GM12878 (cell line): Measurements from ENCODE around the gene SERPINE2. TPM values are rescaled to one million over a fixed set of nuclear protein-coding genes. Genes with fewer than 3 reads are reported as not detected.

Experiments used
- ATAC-seq: fragments of 200-7000 bp; cut with Tn5 transposase; 3 replicates; pipeline ENCODE4 v1.9.1; 2020; ENCODE audit warnings: mild to moderate bottlenecking, moderate library complexity
- BruUV-seq: library from RNA; stranded (reverse); fragments of 400-500 nt; replicated peaks from 2 replicates; lab custom pipeline; 2021; lab: Mats Ljungman, UMichigan
- CTCF ChIA-PET: fragments of 300-600 bp; sonication (Branson Sonifier 250); formaldehyde crosslinking; extraction: SDS; loops from one replicate; lab custom pipeline; 2021; ENCODE audit warnings: inconsistent platforms; lab: Yijun Ruan, JAX
- POLR2A ChIA-PET: fragments of 350-600 bp; formaldehyde crosslinking; extraction: SDS; loops from one replicate; lab custom pipeline; 2021; ENCODE audit warnings: inconsistent platforms; lab: Charles Lee
- RAD21 ChIA-PET: fragments of 300-600 bp; sonication (Branson Sonifier 250); formaldehyde crosslinking; loops from one replicate; lab custom pipeline; 2023; ENCODE audit warnings: antibody characterized with exemption; ENCODE audit not compliant: unreplicated experiment; lab: Charles Lee
- SMC1A ChIA-PET: fragments of 300-600 bp; sonication (Branson Sonifier 250); formaldehyde crosslinking; loops from one replicate; lab custom pipeline; 2023; ENCODE audit not compliant: unreplicated experiment, uncharacterized antibody; lab: Charles Lee
- DNase-seq: peaks from one replicate; pipeline ENCODE4 v3.0.0-alpha.2; 2011; ENCODE audit warnings: low read depth, low spot score
- FAIRE-seq: peaks from 3 replicates; lab custom pipeline; 2011; peaks lifted over from hg19 to GRCh38; lab: Jason Lieb, UNC
- H2AFZ ChIP-seq: 2 replicates; pipeline ENCODE4 v1.6.0; 2011; ENCODE audit warnings: low read depth, low read length, control low read depth; ENCODE audit not compliant: control insufficient read depth
- H3K27ac ChIP-seq: 2 replicates; pipeline ENCODE4 v1.5.1; 2011; ENCODE audit warnings: control low read depth; ENCODE audit not compliant: control insufficient read depth, insufficient read depth
- H3K27me3 ChIP-seq, 2 experiments: replicated peaks in 1 of 2; 2 replicates each; pipeline versions ENCODE4 v1.6.0 to v1.6.1; 2011; ENCODE audit warnings: low read length in 1 of 2; ENCODE audit not compliant: control insufficient read depth in 2 of 2, insufficient read depth in 2 of 2
- H3K36me3 ChIP-seq, 2 experiments: 2 replicates each; pipeline ENCODE4 v1.5.1; 2011; ENCODE audit warnings: low read length in 1 of 2; ENCODE audit not compliant: control insufficient read depth in 2 of 2, insufficient read depth in 2 of 2
- H3K4me1 ChIP-seq: 2 replicates; pipeline ENCODE4 v1.6.1; 2011; ENCODE audit warnings: mild to moderate bottlenecking, low read length, moderate library complexity, mixed read lengths; ENCODE audit not compliant: control insufficient read depth, insufficient read depth
- H3K4me2 ChIP-seq: 2 replicates; pipeline ENCODE4 v1.6.0; 2011; ENCODE audit warnings: control low read depth; ENCODE audit not compliant: control insufficient read depth, insufficient read depth
- H3K4me3 ChIP-seq: fragments of 200-600 bp; sonication (generic); 2 replicates; pipeline ENCODE4 v1.5.1; 2016
- H3K79me2 ChIP-seq: 2 replicates; pipeline ENCODE4 v1.6.0; 2011; ENCODE audit warnings: low read length; ENCODE audit not compliant: control insufficient read depth, insufficient read depth
- H3K9ac ChIP-seq: 2 replicates; pipeline ENCODE4 v1.8.0; 2011; ENCODE audit warnings: low read length, control low read depth, mixed read lengths; ENCODE audit not compliant: control insufficient read depth, insufficient read depth
- H3K9me3 ChIP-seq: replicated peaks from 3 replicates; pipeline ENCODE4 v1.5.1; 2011; ENCODE audit warnings: mild to moderate bottlenecking, low read length; ENCODE audit not compliant: control insufficient read depth, insufficient read depth
- H4K20me1 ChIP-seq: 2 replicates; pipeline ENCODE4 v1.6.0; 2011; ENCODE audit not compliant: control insufficient read depth, insufficient read depth
- CBFB ChIP-seq: IDR thresholded peaks from 2 replicates; pipeline ENCODE4 v1.6.1; 2016; ENCODE audit warnings: antibody characterized with exemption, low read depth
- CEBPB ChIP-seq, 2 experiments: fragments of 150-350 bp in 1 of 2; IDR thresholded peaks; 2 replicates each; pipeline ENCODE4 v1.6.1; 2012 to 2014; ENCODE audit warnings: low read depth in 2 of 2, low read length in 2 of 2, borderline replicate concordance in 1 of 2, inconsistent platforms in 1 of 2
- EED ChIP-seq: sonication (generic); IDR thresholded peaks from 2 replicates; pipeline ENCODE4 v1.6.1; 2016; ENCODE audit warnings: antibody characterized with exemption, low read depth
- IKZF2 ChIP-seq, 2 experiments: fragments of 450-650 bp; IDR thresholded peaks; 2 replicates each; pipeline ENCODE4 v1.6.1; 2017; ENCODE audit warnings: mild to moderate bottlenecking in 2 of 2, moderate library complexity in 2 of 2
- NKRF ChIP-seq: fragments of 450-650 bp; conservative IDR thresholded peaks from 2 replicates; pipeline ENCODE4 v1.6.1; 2017; ENCODE audit warnings: mild to moderate bottlenecking, moderate library complexity
- RFX5 ChIP-seq: IDR thresholded peaks from 2 replicates; pipeline ENCODE4 v1.6.1; 2011; ENCODE audit warnings: low read depth, low read length, improper control_type of control experiment
- SREBF2 ChIP-seq: IDR thresholded peaks from 2 replicates; pipeline ENCODE4 v1.6.1; 2012; ENCODE audit warnings: mild to moderate bottlenecking, low read length
- TCF3 ChIP-seq: IDR thresholded peaks from 2 replicates; pipeline ENCODE4 v1.6.1; 2012; ENCODE audit warnings: low read depth, mild to moderate bottlenecking, low read length, borderline replicate concordance; ENCODE audit not compliant: insufficient read depth
- USF2 ChIP-seq: IDR thresholded peaks from 2 replicates; pipeline ENCODE4 v1.6.1; 2011; ENCODE audit warnings: low read depth, low read length, improper control_type of control experiment, borderline replicate concordance
- ZNF207 ChIP-seq: fragments of 450-650 bp; IDR thresholded peaks from 2 replicates; pipeline ENCODE4 v1.6.1; 2014; ENCODE audit warnings: antibody characterized with exemption, mild to moderate bottlenecking, borderline replicate concordance
- ZNF622 ChIP-seq: fragments of 450-650 bp; IDR thresholded peaks from 2 replicates; pipeline ENCODE4 v1.6.1; 2017; ENCODE audit warnings: mild to moderate bottlenecking, inconsistent platforms
- WGBS: methylation state at CpG from one replicate; pipeline ENCODE4 v1.1.6; 2016; ENCODE audit warnings: low lambda C conversion rate; ENCODE audit not compliant: insufficient replicate concordance, insufficient coverage; ENCODE audit errors: missing lambda C conversion rate; 5-methylcytosine and 5-hydroxymethylcytosine counted together
- in situ Hi-C: fragments of 300-500 bp; cut with MboI; formaldehyde crosslinking; loops from 9 replicates; pipeline ENCODE4 v1.14.3; 2018; ENCODE audit warnings: mixed read lengths
- intact Hi-C: fragments of 100-400 bp; cut with micrococcal nuclease; formaldehyde crosslinking; loops from one replicate; pipeline ENCODE4 v1.14.2; 2022; ENCODE audit not compliant: unreplicated experiment
- polyA plus RNA-seq, 11 experiments: library from polyadenylated mRNA; depleted of rRNA in 4 of 11; unstranded in 6 of 11; stranded (reverse) in 5 of 11; fragments of >200 nt; fragmentation: Nextera tagmentation in 4 of 11; fragmentation: Illumina TruSeq in 1 of 11; extraction: Ambion mirVana in 4 of 11; extraction: Trizol in 1 of 11; gene quantifications; 1 replicate in 1 of 11; 2 replicates in 10 of 11; pipeline versions ENCODE4 v1.2.1 to v1.2.3, GENCODE V29; 2011 to 2016; ENCODE audit warnings: inconsistent platforms in 2 of 11, missing spikeins in 2 of 11, low read depth in 1 of 11
- total RNA-seq, 4 experiments: library from RNA; depleted of rRNA in 3 of 4; stranded (reverse); fragments of >200 nt in 3 of 4; fragmentation: Illumina TruSeq in 1 of 4; extraction: Trizol in 1 of 4; gene quantifications; 2 replicates each; pipeline versions ENCODE4 v1.2.1 to v1.2.3, GENCODE V29; 2013 to 2021
- TF ChIP-seq, protein P1 (sequence below): IDR thresholded peaks from 2 replicates; pipeline ENCODE4 v1.6.1; 2012; ENCODE audit warnings: low read length, inconsistent platforms
- TF ChIP-seq, protein P2 (sequence below): fragments of 450-650 bp; IDR thresholded peaks from 2 replicates; pipeline ENCODE4 v1.6.1; 2016; ENCODE audit warnings: mild to moderate bottlenecking
- TF ChIP-seq, protein P3 (sequence below): fragments of 450-650 bp; IDR thresholded peaks from 2 replicates; pipeline ENCODE4 v1.6.1; 2018; ENCODE audit warnings: mild to moderate bottlenecking, low read depth, moderate library complexity; ENCODE audit not compliant: partially characterized antibody

The SERPINE2 gene
- total and polyA plus RNA-seq, 10 of the 15 experiments (the other 5 are each of a cell fraction or from before 2014, with no cell fraction given): 0.18 to 1.7 (median 0.39) TPM

DNA sequence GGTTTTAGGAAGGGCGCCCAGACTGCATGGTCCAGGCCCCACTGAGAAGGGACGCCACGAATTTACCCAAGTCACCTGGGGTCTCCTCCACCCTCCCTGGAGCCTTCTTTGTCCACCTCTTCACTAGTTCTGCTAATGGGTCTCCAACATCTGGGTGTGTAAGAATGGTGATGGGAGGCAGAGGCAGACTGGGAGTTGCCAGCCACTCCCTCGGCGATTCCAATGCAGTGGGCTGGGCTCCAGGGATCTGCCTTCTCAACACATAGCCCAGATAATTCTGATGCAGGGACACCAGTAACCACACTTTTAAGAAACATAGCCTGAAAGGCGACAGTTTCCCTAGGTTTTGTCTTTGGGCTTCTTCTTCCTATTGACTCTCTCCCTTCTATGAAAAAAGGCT, 42.7 kb downstream of the SERPINE2 start:
- ChIA-PET RAD21 (interaction anchor here (5.0 kb wide), 1 partner anchor 288 kb away, joined by 93 read pairs; no protein-coding TSS in a partner anchor), POLR2A (no interaction called here), SMC1A (no interaction called here), CTCF (interaction anchor here (1.0 to 11.1 kb wide), 3 partner anchors 24 to 346 kb away, joined by 3 to 188 read pairs (median 149); no protein-coding TSS in a partner anchor)
- Histone ChIP-seq H3K36me3 (no peaks in the 10 kb centered on the region), H3K4me3 (no peak overlapping the region), H3K27ac (no peak overlapping the region), H4K20me1 (no peaks in the 10 kb centered on the region), H2AFZ (no peak overlapping the region), H3K9ac (no peak overlapping the region), H3K4me2 (no peak overlapping the region), H3K27me3 (peaks cover 0 to 4% of the 10 kb centered on the region in 2 experiments; a peak in 2 of 4 replicates), H3K79me2 (no peaks in the 10 kb centered on the region), H3K9me3 (no peaks in the 10 kb centered on the region), H3K4me1 (no peaks in the 10 kb centered on the region)
- intact Hi-C loops (no loop called here), in situ Hi-C loops (loop anchor here (25.0 kb wide), 1 partner anchor 641 kb away; no protein-coding TSS in a partner anchor)
- DNase-seq (no peak), FAIRE-seq (no peak), ATAC-seq (no peak)
- WGBS: 44% methylated on average over 6 of the region's 6 CpGs
- no TSS peak for BruUV-seq
- TF ChIP-seq, protein P1, sequence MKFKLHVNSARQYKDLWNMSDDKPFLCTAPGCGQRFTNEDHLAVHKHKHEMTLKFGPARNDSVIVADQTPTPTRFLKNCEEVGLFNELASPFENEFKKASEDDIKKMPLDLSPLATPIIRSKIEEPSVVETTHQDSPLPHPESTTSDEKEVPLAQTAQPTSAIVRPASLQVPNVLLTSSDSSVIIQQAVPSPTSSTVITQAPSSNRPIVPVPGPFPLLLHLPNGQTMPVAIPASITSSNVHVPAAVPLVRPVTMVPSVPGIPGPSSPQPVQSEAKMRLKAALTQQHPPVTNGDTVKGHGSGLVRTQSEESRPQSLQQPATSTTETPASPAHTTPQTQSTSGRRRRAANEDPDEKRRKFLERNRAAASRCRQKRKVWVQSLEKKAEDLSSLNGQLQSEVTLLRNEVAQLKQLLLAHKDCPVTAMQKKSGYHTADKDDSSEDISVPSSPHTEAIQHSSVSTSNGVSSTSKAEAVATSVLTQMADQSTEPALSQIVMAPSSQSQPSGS: no peak
- TF ChIP-seq IKZF2 (IDR thresholded peaks at IDR 0.05): no peak
- TF ChIP-seq EED: no peak
- no peak for TF ChIP-seq TCF3
- no peak for TF ChIP-seq NKRF
- TF ChIP-seq, protein P2, sequence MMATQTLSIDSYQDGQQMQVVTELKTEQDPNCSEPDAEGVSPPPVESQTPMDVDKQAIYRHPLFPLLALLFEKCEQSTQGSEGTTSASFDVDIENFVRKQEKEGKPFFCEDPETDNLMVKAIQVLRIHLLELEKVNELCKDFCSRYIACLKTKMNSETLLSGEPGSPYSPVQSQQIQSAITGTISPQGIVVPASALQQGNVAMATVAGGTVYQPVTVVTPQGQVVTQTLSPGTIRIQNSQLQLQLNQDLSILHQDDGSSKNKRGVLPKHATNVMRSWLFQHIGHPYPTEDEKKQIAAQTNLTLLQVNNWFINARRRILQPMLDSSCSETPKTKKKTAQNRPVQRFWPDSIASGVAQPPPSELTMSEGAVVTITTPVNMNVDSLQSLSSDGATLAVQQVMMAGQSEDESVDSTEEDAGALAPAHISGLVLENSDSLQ: no peak
- no peak for TF ChIP-seq CEBPB (IDR thresholded peaks at IDR 0.05; ENCODE audit: borderline replicate concordance in 1 of 2, low read depth in 2 of 2, low read length in 2 of 2)
- no peak for TF ChIP-seq USF2
- TF ChIP-seq, protein P3, sequence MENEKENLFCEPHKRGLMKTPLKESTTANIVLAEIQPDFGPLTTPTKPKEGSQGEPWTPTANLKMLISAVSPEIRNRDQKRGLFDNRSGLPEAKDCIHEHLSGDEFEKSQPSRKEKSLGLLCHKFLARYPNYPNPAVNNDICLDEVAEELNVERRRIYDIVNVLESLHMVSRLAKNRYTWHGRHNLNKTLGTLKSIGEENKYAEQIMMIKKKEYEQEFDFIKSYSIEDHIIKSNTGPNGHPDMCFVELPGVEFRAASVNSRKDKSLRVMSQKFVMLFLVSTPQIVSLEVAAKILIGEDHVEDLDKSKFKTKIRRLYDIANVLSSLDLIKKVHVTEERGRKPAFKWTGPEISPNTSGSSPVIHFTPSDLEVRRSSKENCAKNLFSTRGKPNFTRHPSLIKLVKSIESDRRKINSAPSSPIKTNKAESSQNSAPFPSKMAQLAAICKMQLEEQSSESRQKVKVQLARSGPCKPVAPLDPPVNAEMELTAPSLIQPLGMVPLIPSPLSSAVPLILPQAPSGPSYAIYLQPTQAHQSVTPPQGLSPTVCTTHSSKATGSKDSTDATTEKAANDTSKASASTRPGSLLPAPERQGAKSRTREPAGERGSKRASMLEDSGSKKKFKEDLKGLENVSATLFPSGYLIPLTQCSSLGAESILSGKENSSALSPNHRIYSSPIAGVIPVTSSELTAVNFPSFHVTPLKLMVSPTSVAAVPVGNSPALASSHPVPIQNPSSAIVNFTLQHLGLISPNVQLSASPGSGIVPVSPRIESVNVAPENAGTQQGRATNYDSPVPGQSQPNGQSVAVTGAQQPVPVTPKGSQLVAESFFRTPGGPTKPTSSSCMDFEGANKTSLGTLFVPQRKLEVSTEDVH: no peak
- TF ChIP-seq CBFB: no peak
- TF ChIP-seq SREBF2: no peak
- TF ChIP-seq RFX5: no peak
- TF ChIP-seq ZNF622: no peak
- TF ChIP-seq ZNF207: no peak
